ENCODE measurements around the gene UBE2E1. TPM values are rescaled to one million over a fixed set of nuclear protein-coding genes. Genes with fewer than 3 reads are reported as not detected.
A peak's percentile ranks its signal among the peaks of the same experiment; 100 is the strongest.

Gene UBE2E1
- polyA plus RNA-seq, 1 experiment = 134 TPM

- Histone ChIP-seq H3K27ac (ENCODE audit: low read depth, low read length) (no peak overlapping the region), H3K4me3 (ENCODE audit: low read depth, low read length) (peak overlapping the region; percentile 72), H3K9me3 (ENCODE audit: control insufficient read depth, insufficient read depth, low read length) (no peaks in the 10 kb centered on the region), H3K27me3 (ENCODE audit: control insufficient read depth, insufficient read depth, low read length) (no peaks in the 10 kb centered on the region)
- TF ChIP-seq, protein P1, sequence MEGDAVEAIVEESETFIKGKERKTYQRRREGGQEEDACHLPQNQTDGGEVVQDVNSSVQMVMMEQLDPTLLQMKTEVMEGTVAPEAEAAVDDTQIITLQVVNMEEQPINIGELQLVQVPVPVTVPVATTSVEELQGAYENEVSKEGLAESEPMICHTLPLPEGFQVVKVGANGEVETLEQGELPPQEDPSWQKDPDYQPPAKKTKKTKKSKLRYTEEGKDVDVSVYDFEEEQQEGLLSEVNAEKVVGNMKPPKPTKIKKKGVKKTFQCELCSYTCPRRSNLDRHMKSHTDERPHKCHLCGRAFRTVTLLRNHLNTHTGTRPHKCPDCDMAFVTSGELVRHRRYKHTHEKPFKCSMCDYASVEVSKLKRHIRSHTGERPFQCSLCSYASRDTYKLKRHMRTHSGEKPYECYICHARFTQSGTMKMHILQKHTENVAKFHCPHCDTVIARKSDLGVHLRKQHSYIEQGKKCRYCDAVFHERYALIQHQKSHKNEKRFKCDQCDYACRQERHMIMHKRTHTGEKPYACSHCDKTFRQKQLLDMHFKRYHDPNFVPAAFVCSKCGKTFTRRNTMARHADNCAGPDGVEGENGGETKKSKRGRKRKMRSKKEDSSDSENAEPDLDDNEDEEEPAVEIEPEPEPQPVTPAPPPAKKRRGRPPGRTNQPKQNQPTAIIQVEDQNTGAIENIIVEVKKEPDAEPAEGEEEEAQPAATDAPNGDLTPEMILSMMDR (IDR thresholded peaks at IDR 0.05; ENCODE audit: low read depth, low read length) = no peak
- ChIA-PET POLR2A (interaction anchor here (0.6 to 0.7 kb wide), 2 partner anchors 36 to 45 kb away, joined by 3 to 5 read pairs; no protein-coding TSS in a partner anchor), CTCF (interaction anchor here (1.5 kb wide), 1 partner anchor 158 kb away, joined by 4 read pairs; no protein-coding TSS in a partner anchor)
- DNase-seq (ENCODE audit: low read depth, low spot score) = no peak
These were observed 1.0 kb downstream of the UBE2E1 start for GRCh38 chr3:23806534-23807423.

GRCh38 chr3:23807424-23808015 is 1.8 kb downstream of the UBE2E1 start:
- Histone ChIP-seq H3K27me3 (ENCODE audit: control insufficient read depth, insufficient read depth, low read length) (no peaks in the 10 kb centered on the region), H3K9me3 (ENCODE audit: control insufficient read depth, insufficient read depth, low read length) (no peaks in the 10 kb centered on the region), H3K27ac (ENCODE audit: low read depth, low read length) (no peak overlapping the region), H3K4me3 (ENCODE audit: low read depth, low read length) (peak overlapping the region; percentile 72)
- TF ChIP-seq, protein P1 (IDR thresholded peaks at IDR 0.05; ENCODE audit: low read depth, low read length) = no peak
- no peak for DNase-seq (ENCODE audit: low read depth, low spot score)
- POLR2A ChIA-PET = interaction anchor here (0.6 kb wide), 1 partner anchor 35 kb away, joined by 3 read pairs; no protein-coding TSS in a partner anchor
- CTCF ChIA-PET = interaction anchor here (1.5 kb wide), 1 partner anchor 158 kb away, joined by 4 read pairs; no protein-coding TSS in a partner anchor

- H3K27me3 ChIP-seq (ENCODE audit: control insufficient read depth, insufficient read depth, low read length) = no peaks in the 10 kb centered on the region
- ChIA-PET POLR2A (no interaction called here), CTCF (interaction anchor here (0.6 kb wide), 1 partner anchor 572 kb away, joined by 3 read pairs; no protein-coding TSS in a partner anchor)
- TF ChIP-seq, protein P1 (IDR thresholded peaks at IDR 0.05; ENCODE audit: low read depth, low read length) = no peak
- no peak overlapping the region for H3K27ac ChIP-seq (ENCODE audit: low read depth, low read length)
- DNase-seq (ENCODE audit: low read depth, low spot score) = no peak
- H3K4me3 ChIP-seq (ENCODE audit: low read depth, low read length) = no peak overlapping the region
- no peaks in the 10 kb centered on the region for H3K9me3 ChIP-seq (ENCODE audit: control insufficient read depth, insufficient read depth, low read length)
These were observed 2.8 kb downstream of the UBE2E1 start for GRCh38 chr3:23808525-23808924.

GRCh38 chr3:23809294-23809693 is 3.5 kb downstream of the UBE2E1 start:
- Histone ChIP-seq H3K27me3 (ENCODE audit: control insufficient read depth, insufficient read depth, low read length) (no peaks in the 10 kb centered on the region), H3K9me3 (ENCODE audit: control insufficient read depth, insufficient read depth, low read length) (no peaks in the 10 kb centered on the region), H3K27ac (ENCODE audit: low read depth, low read length) (no peak overlapping the region), H3K4me3 (ENCODE audit: low read depth, low read length) (no peak overlapping the region)
- CTCF ChIA-PET = no interaction called here
- TF ChIP-seq, protein P1 (IDR thresholded peaks at IDR 0.05; ENCODE audit: low read depth, low read length) = no peak
- no peak for DNase-seq (ENCODE audit: low read depth, low spot score)
- POLR2A ChIA-PET = interaction anchor here (1.6 kb wide), 1 partner anchor 107 kb away, joined by 5 read pairs; the partner anchor contains the start of genes NKIRAS1 and RPL15

All from AG04450 (cell line).